Measurements from ENCODE around the gene ANO6.

Gene ANO6

GRCh38 chr12:45279931-45280830 is 64.3 kb downstream of the ANO6 start:
- DNase-seq (ENCODE audit: low read depth in 2 of 2), result no peak

GRCh38 chr12:45281994-45282393 is 66.1 kb downstream of the ANO6 start:
- DNase-seq (ENCODE audit: low read depth in 2 of 2), result no peak

- DNase-seq (ENCODE audit: low read depth in 2 of 2), result no peak
Measured at GRCh38 chr12:45282411-45282810, 66.5 kb downstream of the ANO6 start.

- DNase-seq (ENCODE audit: low read depth in 2 of 2), result no peak
Measured at GRCh38 chr12:45284096-45284901, 68.4 kb downstream of the ANO6 start.

- DNase-seq (ENCODE audit: low read depth in 2 of 2), result no peak
Measured at GRCh38 chr12:45285717-45286116, 69.8 kb downstream of the ANO6 start.

GRCh38 chr12:45286621-45287020 is 70.7 kb downstream of the ANO6 start:
- no peak for DNase-seq (ENCODE audit: low read depth in 2 of 2)

GRCh38 chr12:45289245-45290215 is 73.6 kb downstream of the ANO6 start:
- DNase-seq (ENCODE audit: low read depth in 2 of 2), result no peak

- DNase-seq (ENCODE audit: low read depth in 2 of 2), result no peak
Measured at GRCh38 chr12:45290216-45290605, 74.3 kb downstream of the ANO6 start.

- DNase-seq (ENCODE audit: low read depth in 2 of 2), result no peak
Measured at GRCh38 chr12:45291518-45291917, 75.6 kb downstream of the ANO6 start.

GRCh38 chr12:45292486-45293195 is 76.7 kb downstream of the ANO6 start:
- DNase-seq (ENCODE audit: low read depth in 2 of 2), result no peak

GRCh38 chr12:45294906-45295305 is 79.0 kb downstream of the ANO6 start:
- no peak for DNase-seq (ENCODE audit: low read depth in 2 of 2)

GRCh38 chr12:45296046-45296586 is 80.2 kb downstream of the ANO6 start:
- no peak for DNase-seq (ENCODE audit: low read depth in 2 of 2)

- DNase-seq (ENCODE audit: low read depth in 2 of 2), result no peak
Measured at GRCh38 chr12:45298047-45298446, 82.2 kb downstream of the ANO6 start.

- no peak for DNase-seq (ENCODE audit: low read depth in 2 of 2)
Measured at GRCh38 chr12:45298721-45299692, 83.1 kb downstream of the ANO6 start.

GRCh38 chr12:45302621-45303369 is 86.9 kb downstream of the ANO6 start:
- DNase-seq (ENCODE audit: low read depth in 2 of 2), result no peak

GRCh38 chr12:45303945-45304344 is 88.0 kb downstream of the ANO6 start:
- DNase-seq (ENCODE audit: low read depth in 2 of 2), result no peak

- no peak for DNase-seq (ENCODE audit: low read depth in 2 of 2)
Measured at GRCh38 chr12:45304514-45305178, 88.8 kb downstream of the ANO6 start.

- DNase-seq (ENCODE audit: low read depth in 2 of 2), result no peak
Measured at GRCh38 chr12:45305907-45306306, 90.0 kb downstream of the ANO6 start.

All from stimulated activated CD4-positive, alpha-beta T cell treated with anti-CD3 and anti-CD28 coated beads, Interleukin-4, amount 100 ng/mL, for 48 hours (primary cell).